GM19468 (cell line): Measurements from ENCODE around the gene HNRNPH3.

ENCODE experiments used
- ATAC-seq: cut with Tn5 transposase; IDR thresholded peaks from one replicate; pipeline ENCODE4 v1.9.1; 2021; ENCODE audit warnings: mild to moderate bottlenecking, moderate library complexity, moderate number of reproducible peaks; ENCODE audit not compliant: unreplicated experiment; ENCODE audit errors: extremely low read depth

Gene HNRNPH3

GRCh38 chr10:68330852-68331454, 911 bp upstream of the HNRNPH3 start:
- ATAC-seq: no peak

GRCh38 chr10:68332259-68333057, 594 bp downstream of the HNRNPH3 start, which contains the start of gene PBLD:
PBLD (minus strand) TSS chr10:68332928; CDS start chr10:68306844, 26,084 bp downstream.
- ATAC-seq: no peak

GRCh38 chr10:68333058-68333395, 1.2 kb downstream of the HNRNPH3 start:
- ATAC-seq: no peak

GRCh38 chr10:68333440-68334431, 1.9 kb downstream of the HNRNPH3 start:
- no peak for ATAC-seq

- ATAC-seq: no peak
Observed at GRCh38 chr10:68334672-68335467, 3.0 kb downstream of the HNRNPH3 start.

GRCh38 chr10:68336754-68337351, 5.0 kb downstream of the HNRNPH3 start:
- ATAC-seq: no peak

- no peak for ATAC-seq
Observed at GRCh38 chr10:68340358-68341080, 8.7 kb downstream of the HNRNPH3 start.

GRCh38 chr10:68342909-68343516, 11.1 kb downstream of the HNRNPH3 start:
- ATAC-seq: no peak

- ATAC-seq: no peak
Observed at GRCh38 chr10:68345621-68346020, 13.8 kb downstream of the HNRNPH3 start.

GRCh38 chr10:68346774-68347173, 14.9 kb downstream of the HNRNPH3 start:
- no peak for ATAC-seq

GRCh38 chr10:68348265-68348741, 16.4 kb downstream of the HNRNPH3 start:
- ATAC-seq: no peak

GRCh38 chr10:68353537-68353936, 21.7 kb downstream of the HNRNPH3 start:
- ATAC-seq: no peak

- ATAC-seq: no peak
Observed at GRCh38 chr10:68359189-68359588, 27.3 kb downstream of the HNRNPH3 start.

GRCh38 chr10:68362590-68362989, 30.7 kb downstream of the HNRNPH3 start:
- ATAC-seq: no peak

GRCh38 chr10:68364101-68364886, 32.4 kb downstream of the HNRNPH3 start:
- ATAC-seq: no peak

GRCh38 chr10:68365611-68366010, 33.7 kb downstream of the HNRNPH3 start:
- ATAC-seq: no peak

GRCh38 chr10:68366600-68366999, 34.7 kb downstream of the HNRNPH3 start:
- no peak for ATAC-seq
